ENCODE data around the gene MPEG1.

DNA sequence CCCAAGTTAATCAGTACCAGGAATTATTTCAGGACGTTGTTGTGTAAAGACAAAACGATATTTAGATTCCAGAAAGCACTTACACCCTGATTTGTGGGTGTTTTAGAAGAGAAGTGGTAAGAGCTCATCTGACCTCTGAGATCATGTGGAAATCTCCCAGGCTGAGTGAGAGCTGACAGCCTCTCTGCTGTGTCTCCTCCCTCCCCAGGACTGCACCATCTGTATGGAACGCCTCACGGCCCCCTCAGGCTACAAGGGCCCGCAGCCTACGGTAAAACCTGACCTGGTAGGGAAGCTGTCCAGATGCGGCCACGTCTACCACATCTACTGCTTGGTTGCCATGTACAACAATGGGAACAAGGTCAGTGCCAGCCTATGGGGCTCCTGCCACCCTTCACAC, 20.8 kb downstream of the MPEG1 start:
- no peak for TF ChIP-seq POLR2A (IDR thresholded peaks at IDR 0.05)
- TF ChIP-seq, protein P1, sequence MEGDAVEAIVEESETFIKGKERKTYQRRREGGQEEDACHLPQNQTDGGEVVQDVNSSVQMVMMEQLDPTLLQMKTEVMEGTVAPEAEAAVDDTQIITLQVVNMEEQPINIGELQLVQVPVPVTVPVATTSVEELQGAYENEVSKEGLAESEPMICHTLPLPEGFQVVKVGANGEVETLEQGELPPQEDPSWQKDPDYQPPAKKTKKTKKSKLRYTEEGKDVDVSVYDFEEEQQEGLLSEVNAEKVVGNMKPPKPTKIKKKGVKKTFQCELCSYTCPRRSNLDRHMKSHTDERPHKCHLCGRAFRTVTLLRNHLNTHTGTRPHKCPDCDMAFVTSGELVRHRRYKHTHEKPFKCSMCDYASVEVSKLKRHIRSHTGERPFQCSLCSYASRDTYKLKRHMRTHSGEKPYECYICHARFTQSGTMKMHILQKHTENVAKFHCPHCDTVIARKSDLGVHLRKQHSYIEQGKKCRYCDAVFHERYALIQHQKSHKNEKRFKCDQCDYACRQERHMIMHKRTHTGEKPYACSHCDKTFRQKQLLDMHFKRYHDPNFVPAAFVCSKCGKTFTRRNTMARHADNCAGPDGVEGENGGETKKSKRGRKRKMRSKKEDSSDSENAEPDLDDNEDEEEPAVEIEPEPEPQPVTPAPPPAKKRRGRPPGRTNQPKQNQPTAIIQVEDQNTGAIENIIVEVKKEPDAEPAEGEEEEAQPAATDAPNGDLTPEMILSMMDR (IDR thresholded peaks at IDR 0.05): no peak

All from ovary (tissue), 3 donors.